ENCODE data around the gene ADK.
"Not testable (repeated sequence)": the region's sequence is repeated elsewhere in the genome, so short reads cannot be mapped to it uniquely, and the experiment has no call there.

ADK gene

DNA sequence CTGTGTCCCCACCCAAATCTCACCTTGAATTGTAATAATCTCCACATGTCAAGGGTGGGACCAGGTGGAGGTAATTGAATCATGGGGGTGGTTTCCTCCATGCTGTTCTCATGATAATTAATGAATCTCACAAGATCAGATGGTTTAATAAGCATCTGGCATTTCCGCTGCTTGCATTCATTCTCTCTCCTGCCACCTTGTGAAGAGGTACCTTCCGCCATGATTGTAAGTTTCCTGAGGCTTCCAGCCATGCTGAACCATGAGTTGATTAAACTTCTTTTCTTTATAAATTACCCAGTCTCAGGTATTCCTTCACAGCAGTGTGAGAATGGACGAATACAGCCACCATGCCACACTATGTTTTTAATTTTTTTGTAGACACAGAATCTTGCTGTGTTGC is 345.3 kb downstream of the ADK start:
- not testable (repeated sequence) for DNase-seq (ENCODE audit: low read depth)

GRCh38 chr10:74498664-74499063 is 347.6 kb downstream of the ADK start:
- not testable (repeated sequence) for DNase-seq (ENCODE audit: low read depth)

- DNase-seq (ENCODE audit: low read depth) = no peak
Observed at GRCh38 chr10:74500026-74500704, 349.1 kb downstream of the ADK start.

DNA sequence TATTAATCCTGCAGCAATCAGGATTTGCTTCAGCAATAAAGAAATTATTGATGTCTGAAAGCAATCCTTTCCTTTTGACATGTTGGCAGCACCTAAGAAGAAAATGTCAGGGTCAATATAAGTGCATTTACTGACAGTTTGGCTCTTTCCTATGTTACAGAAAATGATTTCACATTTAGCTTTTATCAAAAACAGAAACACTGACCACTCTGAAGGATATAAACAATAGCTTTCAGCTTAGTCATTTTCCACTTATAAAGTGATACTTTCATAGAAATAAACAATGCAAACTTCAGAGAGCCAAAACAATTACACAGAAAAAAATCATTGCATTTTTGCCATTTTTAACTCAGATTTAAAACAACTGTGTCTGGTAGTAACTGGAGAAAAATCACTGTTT is 349.8 kb downstream of the ADK start:
- DNase-seq (ENCODE audit: low read depth) = no peak

- no peak for DNase-seq (ENCODE audit: low read depth)
Observed at GRCh38 chr10:74502963-74503608, 352.1 kb downstream of the ADK start.

GRCh38 chr10:74507951-74508350 is 356.9 kb downstream of the ADK start:
- no peak for DNase-seq (ENCODE audit: low read depth)

GRCh38 chr10:74510594-74510993 is 359.6 kb downstream of the ADK start:
- DNase-seq (ENCODE audit: low read depth) = no peak

GRCh38 chr10:74511051-74511450 is 360.0 kb downstream of the ADK start:
- no peak for DNase-seq (ENCODE audit: low read depth)

GRCh38 chr10:74514322-74514721 is 363.3 kb downstream of the ADK start:
- no peak for DNase-seq (ENCODE audit: low read depth)

DNA sequence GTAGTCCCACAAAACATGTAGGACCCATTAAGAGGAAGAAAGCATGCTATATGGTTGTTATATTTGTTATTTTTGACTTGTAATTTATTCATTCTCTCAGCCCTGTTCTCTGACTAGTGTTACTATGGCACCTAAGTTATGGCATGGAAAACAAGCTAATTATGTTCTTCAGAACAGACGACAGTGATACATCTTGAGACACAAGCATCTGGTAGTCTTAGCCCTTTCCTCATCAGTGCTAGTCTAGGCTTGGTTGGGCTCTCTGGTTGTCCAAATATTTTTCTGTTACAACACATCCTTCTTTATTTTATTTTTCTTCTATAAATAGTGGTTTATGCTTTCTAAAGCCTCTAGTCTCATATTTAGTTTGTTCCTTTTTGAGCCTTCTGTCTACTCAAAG is 367.0 kb downstream of the ADK start:
- DNase-seq (ENCODE audit: low read depth) = no peak

- no peak for DNase-seq (ENCODE audit: low read depth)
Observed at GRCh38 chr10:74521526-74521925, 370.5 kb downstream of the ADK start.

DNA sequence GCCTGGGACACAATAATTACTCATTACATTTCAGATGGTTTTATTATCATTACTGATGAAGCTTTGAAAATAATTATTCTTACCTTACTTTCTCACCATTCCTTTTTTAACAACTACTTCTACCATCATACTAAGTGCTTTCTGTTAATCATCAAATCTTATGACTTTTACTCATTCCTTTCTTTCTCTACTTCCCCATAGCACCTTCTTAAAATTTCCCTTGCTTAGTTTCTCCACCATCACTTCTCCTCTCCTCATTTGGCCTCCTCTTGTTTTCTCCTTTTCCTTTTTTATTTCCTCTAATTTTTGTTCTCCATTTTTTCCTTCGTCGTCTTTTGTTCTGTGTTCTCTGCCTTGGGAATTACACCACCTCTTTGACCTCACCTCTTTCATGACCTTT is 372.2 kb downstream of the ADK start:
- DNase-seq (ENCODE audit: low read depth) = no peak

- DNase-seq (ENCODE audit: low read depth) = no peak
Observed at GRCh38 chr10:74525885-74526284, 374.9 kb downstream of the ADK start.

DNA sequence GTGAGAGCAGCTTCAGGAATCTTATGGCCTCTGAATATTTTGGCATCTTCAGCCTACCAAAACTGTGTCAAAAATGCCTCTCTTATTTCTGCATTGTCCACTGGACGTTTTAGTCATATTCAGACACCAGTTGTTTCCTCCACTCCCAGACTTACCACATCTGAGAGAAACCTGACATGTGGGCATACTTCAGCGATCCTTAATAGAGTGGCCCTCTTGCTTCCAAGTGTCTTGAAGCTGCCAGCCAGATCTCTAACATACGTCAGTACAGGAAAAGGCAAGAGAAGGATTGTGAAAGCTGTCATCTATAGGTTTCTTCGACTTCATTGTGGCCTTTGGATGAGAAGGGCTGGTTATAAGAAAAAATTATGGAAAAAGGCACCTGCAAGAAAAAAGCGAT is 376.6 kb downstream of the ADK start:
- not testable (repeated sequence) for DNase-seq (ENCODE audit: low read depth)

DNA sequence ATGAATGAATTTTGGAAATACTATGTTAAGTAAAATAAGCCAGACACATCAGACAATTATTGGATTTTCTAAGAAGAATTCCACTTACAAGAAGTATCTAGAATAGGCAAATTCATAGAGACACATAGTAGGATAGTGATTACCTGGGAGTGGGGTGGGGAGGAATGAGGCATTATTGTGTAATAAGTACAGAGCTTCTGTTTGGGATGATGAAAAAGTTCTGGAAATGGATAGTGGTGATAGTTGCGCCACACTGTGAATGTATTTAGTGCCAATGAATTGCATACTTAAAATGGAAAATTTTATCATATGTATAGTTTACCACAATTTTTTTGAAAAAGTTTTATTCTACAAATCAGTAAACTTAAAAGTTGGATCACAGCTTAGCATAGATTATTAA is 378.2 kb downstream of the ADK start:
- DNase-seq (ENCODE audit: low read depth) = no peak

- DNase-seq (ENCODE audit: low read depth) = no peak
Observed at GRCh38 chr10:74530981-74531380, 380.0 kb downstream of the ADK start.

GRCh38 chr10:74539317-74539716 is 388.3 kb downstream of the ADK start:
- no peak for DNase-seq (ENCODE audit: low read depth)

DNA sequence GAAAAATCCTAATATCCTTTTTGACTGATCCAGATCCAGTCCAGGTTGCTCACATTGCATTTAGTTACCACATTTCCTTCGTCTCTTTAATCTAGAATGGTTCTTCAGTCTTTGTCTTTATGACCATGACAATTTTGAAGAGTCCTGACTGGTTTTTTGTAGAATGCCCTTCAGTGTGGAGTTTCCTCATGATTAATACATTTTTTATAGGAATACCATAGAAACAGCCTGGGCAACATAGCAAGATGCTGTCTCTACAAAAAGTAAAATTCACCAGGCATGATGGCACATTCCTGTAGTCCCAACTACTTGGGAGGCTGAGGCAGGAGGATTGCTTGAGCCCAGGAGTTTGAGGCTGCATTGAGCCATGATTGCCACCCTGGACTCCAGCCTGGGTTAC is 390.4 kb downstream of the ADK start:
- no peak for DNase-seq (ENCODE audit: low read depth)

- DNase-seq (ENCODE audit: low read depth) = no peak
Observed at GRCh38 chr10:74542077-74542476, 391.1 kb downstream of the ADK start.

DNA sequence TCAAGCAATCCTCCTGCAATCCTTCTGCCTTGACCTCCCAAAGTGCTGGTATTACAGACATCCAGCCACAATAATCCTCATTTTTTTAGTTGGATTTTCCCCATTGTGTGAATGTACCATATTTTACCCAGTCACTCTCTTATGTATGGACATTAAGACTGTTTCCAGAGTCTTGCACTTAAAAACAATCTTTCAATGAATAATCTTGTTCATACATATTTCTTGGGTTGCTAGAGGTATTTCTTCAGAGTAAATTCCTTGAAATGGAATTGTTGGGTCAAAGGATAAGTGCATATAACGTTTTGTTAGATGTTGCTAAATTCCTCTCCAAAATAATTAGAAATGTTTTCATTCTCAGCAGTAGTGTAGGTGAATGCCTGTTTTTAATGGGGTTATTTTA is 392.3 kb downstream of the ADK start:
- no peak for DNase-seq (ENCODE audit: low read depth)

GRCh38 chr10:74544106-74544505 is 393.1 kb downstream of the ADK start:
- no peak for DNase-seq (ENCODE audit: low read depth)

GRCh38 chr10:74548676-74549075 is 397.7 kb downstream of the ADK start:
- no peak for DNase-seq (ENCODE audit: low read depth)

GRCh38 chr10:74556072-74556705 is 405.2 kb downstream of the ADK start:
- no peak for DNase-seq (ENCODE audit: low read depth)
